HG03196 (cell line): ENCODE data around the gene ZFPL1.
"Not testable (repeated sequence)": the region's sequence is repeated elsewhere in the genome, so short reads cannot be mapped to it uniquely, and the experiment has no call there.

Source experiments
- ATAC-seq: cut with Tn5 transposase; IDR thresholded peaks from one replicate; pipeline ENCODE4 v1.9.1; 2021; ENCODE audit not compliant: unreplicated experiment

The ZFPL1 gene

DNA sequence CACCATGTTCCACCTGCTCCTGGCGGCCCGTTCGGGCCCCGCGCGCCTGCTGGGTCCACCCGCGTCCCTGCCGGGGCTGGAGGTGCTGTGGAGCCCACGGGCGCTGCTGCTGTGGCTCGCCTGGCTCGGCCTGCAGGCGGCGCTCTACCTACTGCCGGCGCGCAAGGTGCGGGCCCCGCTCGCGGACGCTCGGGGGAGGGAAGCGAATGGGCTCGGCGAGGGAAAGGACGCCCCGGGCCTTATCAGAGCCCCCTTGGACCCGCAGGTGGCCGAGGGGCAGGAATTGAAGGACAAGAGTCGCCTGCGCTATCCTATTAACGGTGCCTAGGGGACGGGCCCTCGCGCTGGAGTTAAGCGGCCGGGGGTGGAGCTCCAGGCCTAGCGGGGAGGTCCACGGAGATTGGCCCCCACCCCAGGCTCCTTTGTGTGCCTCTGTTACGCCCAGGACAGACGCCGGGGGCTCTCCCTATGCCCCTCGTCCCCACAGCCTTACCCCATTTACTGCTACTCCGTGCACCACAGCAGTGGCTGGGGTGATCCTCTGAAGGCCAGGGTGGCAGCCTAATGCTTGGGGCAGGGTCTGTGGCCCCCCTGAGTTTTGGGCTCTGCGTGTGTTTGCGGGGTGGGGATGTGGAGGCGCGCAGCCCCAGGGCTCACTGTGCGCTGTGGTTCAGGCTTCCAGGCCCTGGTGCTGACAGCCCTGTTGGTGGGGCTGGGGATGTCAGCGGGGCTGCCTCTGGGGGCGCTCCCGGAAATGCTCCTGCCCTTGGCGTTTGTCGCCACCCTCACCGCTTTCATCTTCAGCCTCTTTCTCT lies 28.7 kb downstream of the ZFPL1 start:
- ATAC-seq, result no peak

DNA sequence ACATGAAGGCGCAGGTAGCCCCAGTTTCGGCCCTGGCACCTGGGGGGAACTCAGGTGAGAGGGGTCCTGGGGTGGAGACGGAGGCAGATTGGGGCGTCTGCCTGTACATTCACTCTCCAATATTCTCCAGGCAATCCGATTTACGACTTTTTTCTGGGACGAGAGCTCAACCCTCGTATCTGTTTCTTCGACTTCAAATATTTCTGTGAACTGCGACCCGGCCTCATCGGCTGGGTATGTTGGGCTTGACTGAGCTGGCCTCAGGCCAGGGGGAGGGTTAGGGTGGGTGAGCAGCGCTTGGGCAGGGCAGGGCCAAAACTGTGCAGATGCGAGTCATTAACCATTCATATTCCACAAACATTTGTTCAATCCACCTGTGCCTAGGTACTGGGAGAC lies 29.3 kb downstream of the ZFPL1 start:
- ATAC-seq, result no peak

DNA sequence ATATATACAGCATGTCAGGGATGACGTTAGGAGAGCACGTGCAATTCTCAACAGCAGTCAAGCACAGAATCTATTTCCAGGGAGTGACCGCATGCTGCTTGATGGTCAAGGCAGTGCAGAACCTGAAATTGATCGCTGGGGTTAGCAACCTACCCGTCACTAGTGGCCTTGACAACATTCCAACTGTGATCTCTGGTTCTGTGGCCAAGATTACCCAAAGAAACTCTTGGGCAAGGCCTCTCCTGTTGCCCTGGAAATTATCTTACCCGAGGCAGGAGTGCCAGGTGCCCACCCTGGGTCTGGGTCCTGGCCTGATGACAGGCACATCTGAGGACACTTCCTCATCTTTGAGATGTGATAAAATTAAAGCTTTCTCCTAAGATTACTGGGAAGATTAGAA lies 29.8 kb downstream of the ZFPL1 start:
- no peak for ATAC-seq

DNA sequence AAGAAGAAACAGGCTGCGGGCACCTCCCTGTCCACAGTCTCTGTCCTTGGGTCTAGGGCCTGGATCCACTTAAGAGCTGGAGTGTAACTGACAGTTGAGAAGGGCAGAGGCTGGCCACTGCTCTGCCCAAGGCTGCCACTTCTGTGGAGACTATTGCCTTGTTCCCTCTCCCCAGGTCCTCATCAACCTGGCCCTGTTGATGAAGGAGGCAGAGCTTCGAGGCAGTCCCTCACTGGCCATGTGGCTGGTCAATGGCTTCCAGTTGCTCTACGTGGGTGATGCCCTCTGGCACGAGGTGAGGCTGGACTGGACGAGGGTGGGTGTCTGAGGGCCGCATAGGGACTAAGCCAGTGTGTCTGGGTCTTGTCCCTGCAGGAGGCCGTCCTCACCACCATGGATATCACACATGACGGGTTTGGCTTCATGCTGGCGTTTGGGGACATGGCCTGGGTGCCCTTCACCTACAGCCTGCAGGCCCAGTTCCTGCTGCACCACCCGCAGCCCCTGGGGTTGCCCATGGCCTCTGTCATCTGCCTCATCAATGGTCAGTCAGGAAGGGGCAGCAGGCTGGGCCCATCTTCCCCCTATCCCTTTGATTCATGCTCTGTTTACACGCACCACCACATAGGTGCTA lies 30.6 kb downstream of the ZFPL1 start:
- no peak for ATAC-seq

DNA sequence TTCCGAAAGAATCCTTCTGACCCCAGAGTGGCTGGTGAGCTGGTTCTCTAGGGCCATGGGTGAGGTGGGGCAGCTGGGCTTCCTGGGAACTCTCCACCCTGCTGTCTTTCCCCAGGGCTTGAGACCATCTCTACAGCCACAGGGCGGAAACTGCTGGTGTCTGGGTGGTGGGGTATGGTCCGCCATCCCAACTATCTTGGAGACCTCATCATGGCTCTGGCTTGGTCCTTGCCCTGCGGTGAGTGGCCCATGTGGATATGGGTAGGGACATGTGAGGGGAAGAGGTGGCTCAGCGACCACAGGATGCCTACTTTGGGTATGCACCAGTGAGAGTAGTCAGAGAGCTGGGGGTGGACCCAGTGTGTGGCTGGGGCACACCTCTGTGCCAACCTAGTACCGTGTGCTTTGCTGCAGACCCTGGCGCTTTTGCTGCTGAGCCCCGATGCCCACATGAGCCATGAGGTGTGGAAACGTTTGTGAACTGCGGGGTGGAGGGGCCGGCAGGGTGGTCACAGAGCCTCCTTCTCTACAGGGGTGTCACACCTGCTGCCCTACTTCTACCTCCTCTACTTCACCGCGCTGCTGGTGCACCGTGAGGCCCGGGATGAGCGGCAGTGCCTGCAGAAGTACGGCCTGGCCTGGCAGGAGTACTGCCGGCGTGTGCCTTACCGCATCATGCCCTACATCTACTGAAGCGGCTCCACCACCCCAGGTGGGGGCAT lies 31.5 kb downstream of the ZFPL1 start:
- no peak for ATAC-seq

DNA sequence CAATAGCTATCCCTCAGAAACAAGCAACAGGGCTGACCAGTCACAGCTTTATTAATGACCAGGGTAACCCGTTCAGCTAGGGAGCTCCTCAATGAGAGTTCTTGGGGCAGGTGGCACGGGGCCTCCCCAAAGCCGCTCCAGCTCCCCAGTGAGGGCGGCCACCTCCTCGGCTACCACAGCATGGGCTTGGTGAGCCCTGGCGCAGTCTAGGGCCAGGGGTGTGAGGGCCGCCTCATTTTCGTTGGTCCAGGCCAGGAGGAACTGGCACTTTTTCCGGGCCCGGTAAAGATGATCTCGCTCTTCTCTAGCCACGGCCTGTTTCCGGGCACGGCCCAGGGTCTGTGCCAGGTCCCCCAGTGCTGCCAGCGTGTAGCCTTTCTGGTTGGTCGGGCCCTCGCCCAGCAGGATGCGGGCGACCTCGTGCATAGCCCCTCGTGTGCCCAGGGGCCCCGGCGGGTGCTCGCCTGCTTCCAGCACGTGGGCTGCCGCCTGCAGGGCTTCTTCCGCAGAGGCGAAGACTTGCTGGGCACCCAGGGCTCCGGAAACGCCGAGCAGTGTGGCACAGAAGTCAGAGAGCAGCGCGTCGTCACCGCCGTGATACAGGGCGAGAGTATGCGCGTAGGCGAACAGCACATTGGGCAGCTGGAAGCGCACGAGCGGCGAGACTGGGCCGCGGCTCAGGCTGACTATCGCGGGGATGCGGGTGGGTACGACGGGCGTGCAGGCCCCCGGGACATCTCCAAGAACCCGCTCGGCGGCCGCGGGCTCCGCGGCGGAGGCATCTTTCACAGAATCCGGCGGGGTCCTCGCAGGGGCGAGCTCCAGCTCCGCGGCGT lies 32.6 kb downstream of the ZFPL1 start:
- no peak for ATAC-seq

DNA sequence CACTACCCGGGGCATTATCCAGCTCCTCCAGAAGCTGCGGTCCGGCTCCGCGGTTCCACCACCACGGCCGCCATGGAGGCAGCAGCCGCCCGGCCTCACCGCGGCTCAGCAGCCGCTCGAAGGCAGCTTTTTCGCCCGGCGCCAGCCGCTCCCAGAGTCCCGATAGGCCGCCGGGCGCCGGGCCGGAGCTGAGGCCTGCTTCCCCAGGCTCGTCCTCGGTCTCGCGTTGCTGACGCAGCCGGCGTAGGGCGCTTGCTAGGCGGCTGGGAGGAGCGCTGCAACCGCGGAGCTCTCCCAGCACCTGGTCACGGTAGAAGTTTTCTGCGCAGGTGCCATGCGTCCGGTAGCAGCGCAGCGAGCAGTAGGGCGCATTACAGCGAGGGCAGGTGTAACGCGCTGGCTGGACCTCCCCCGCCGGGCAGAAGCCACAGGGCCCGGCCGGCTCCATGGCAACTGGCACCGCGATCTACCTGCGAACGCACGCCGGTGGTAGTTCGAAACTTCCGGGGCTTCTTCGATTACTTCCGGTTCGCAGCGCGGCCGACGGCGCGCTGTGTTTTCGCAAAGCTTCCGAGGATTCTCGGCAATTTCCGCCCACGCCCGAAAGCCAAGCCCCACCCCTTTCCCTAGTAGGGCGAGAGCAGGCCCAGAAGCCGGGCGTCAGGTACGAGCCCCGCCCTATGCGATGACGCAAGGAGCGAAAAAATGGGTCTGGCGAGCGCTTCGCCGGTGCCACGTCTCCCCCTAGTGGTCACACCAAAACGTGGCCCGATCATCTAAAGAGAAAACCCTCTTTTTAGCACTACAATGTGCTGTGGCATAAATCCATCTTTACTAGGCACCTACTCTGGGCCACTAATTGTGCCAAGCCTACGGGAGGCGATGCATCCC lies 33.4 kb downstream of the ZFPL1 start, which contains the start of gene ZNHIT2:
Gene ZNHIT2 (minus strand): TSS at position 496 of the 891 bp plus-strand sequence. CDS start 48 bp downstream, at position 448.
- ATAC-seq, result peak; percentile 46

DNA sequence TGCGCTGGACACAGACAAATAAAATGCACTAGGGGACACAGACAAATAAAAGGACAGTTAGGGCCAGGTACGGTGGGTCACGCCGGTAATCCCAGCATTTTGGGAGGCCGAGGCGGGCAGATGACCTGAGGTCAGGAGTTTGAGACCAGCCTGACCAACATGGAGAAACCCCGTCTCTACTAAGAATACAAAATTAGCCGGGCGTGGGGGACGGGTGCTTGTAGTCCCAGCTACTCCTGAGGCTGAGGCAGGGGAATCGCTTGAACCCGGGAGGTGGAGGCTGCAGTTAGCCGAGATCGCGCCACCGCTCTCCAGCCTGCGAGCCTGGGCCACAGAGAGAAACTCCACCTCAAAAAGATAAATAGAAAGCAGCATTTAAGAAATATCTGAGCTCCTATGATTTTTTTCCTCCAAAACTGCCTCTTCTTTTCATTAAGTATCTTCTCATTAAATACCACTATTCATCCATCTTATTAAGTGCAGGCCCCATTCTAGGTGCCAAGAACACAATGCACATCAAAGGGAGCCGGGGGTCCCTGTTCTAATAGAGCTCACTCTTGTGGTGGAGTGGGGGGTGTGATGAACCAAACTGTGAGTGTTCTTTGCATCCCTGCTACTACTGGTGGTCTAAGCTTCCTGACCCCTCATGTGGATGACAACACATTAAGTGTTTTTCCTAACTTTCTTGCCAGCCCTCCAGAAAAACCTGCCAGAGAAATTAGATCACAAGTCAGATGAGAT lies 34.2 kb downstream of the ZFPL1 start:
- ATAC-seq, result no peak

DNA sequence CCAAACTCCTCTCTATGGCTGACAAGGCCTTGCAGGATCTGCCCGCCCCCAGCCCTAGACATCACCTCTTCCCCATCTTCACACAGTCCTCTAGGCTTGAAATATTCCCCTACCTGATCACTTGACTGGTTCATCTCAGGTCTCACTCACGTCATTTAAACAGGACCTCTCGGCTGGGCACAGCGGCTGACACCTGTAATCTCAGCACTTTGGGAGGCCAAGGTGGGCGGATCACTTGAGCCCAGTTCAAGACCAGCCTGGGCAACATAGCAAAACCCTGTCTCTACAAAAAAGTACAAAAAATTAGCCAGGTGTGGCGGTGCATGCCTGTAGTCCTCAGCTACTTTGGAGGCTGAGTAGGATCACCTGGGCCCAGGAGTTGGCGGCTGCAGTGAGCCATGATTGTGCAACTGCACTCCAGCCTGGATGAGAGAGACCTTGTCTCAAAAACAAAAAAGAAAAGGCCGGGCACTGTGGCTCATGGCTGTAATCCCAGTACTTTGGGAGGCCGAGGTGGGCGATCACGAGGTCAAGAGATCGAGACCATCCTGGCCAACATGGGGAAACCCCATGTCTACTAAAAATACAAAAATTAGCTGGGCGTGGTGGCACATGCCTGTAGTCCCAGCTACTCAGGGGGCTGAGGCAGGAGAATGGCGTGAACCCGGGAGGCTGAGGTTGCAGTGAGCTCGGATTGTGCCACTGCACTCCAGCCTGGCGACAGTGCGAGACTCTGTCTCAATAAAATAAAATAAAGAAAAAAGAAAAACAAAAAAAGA lies 35.1 kb downstream of the ZFPL1 start:
- ATAC-seq, result not testable (repeated sequence)

DNA sequence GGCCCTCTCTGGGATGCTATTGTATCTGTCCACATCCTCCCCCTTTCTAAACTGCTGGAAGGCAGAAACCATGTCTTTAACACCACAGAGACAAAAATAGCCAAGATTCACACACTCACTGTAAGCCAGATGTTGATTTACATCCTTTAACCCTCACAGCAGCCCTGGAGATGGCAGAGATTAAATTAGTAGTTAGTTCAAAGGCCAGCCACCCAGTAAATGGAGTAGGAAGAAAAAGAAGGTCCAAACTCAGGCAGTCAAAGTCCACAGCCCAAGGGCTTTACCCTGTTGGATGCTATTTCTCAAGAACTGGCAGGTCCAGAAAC lies 35.6 kb downstream of the ZFPL1 start:
- no peak for ATAC-seq

DNA sequence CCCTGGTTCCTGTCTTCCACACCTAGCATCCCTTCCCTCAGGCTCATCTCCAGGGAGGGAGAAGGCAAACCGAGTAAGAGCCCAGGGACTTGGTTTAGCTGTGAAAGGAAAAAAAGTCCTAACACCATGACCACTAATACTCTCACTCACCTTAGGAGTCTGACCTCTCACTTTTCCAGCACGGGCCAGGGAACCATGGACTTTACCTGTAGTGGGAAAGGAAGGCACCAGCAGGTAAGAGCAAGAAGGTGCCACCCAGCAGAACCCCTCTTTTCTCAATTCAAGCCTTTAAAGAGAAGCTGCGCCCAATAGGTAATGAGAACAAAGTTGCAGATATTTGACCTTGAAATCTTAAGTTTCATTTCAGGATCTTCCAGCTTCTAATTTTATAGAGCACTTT lies 36.8 kb downstream of the ZFPL1 start:
- no peak for ATAC-seq

DNA sequence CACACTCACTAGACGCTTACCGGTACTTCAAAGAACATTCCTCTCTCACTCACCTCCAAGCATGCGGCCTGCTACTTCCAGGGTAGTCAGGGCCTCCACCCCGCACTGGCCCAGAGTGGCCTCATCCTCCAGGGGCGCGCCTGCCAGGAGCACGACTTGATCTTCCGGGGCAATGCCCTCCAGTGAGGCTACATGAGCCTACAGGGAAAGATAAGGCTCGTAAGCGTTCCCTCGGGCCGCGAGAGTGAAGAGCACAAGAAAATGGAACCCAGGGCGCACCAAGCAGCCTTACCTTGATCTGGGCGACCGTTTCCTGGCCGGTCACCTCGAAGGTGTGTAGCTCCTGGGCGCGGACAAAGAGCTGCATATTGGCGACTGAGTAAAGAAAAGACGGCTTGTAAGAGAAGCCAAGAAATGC lies 37.4 kb downstream of the ZFPL1 start:
- no peak for ATAC-seq

DNA sequence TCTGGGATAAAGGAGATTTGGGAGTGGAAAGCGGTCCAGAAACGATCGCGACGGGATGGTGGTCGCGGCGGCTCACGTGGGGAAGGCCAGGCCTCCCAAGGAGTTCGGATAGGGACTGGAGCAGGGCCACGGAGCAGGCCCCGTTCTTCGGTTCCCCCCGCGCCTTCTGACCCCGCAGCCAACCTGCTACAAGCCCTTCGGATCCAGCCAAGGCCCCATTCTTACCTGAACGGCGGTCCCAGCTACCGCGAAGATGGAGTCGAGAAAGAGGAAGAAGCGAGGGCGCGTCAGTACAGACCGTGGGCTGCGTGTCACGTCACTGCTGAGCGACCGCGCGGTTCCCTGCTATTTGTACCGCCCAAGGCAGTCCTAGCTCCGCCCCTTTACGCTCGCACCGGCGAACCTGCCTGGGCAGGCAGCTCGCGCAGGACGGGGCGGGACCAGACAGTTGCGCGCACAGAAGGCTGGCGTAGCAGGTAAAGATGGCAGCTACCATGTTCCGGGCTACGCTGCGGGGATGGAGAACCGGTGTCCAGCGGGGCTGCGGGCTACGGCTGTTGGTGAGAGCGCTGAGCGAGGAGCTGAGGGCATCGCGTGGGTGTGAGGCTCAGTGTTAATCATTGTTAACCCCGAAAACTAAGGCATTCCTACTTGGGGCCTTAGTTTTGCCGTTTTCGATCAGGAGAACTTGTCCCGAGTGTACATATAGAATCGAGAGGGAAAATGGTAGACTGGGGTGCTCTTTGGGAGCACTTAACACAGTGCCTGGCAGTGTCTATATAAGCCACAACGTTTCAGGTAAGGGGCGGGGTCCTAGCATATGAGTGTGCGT lies 38.1 kb downstream of the ZFPL1 start, which contains the start of the genes FAU and MRPL49:
Gene FAU (minus strand): TSS at position 270 of the 832 bp plus-strand sequence. CDS start 321 bp downstream, outside the sequence.
Gene MRPL49 (plus strand): TSS at position 457 of the 832 bp plus-strand sequence. CDS start 26 bp downstream, at position 483.
- peak; percentile 78 for ATAC-seq

DNA sequence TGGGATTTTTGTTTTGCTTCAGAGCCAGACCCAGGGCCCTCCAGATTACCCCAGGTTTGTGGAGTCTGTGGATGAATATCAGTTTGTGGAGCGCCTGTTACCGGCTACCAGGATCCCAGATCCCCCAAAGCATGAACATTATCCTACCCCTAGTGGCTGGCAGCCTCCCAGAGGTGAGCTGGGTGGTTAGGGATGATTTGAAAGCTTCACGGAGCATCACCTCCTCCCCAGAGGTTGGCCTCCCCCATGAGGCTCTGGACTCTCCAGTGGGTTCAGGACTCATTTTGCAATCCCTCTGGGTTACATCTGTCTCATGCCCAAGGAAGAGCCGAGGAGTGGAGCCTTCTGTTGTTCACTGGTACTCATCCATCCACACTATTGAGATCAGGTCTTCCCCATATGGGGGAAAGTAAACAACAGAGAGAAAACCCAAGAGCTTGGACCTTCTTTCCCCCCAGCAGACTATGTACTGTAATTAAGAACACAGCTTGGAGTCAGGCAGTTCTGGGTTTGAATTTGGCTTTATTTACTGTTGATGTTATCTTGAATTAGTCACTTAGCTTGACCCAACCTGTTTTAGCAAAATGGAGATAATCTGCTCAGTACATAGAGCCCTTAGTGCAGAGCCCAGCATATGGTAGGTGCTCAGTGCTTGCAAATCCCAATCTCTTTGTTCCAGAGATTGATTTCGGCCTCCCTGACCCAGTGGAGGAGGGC lies 40.6 kb downstream of the ZFPL1 start:
- no peak for ATAC-seq

DNA sequence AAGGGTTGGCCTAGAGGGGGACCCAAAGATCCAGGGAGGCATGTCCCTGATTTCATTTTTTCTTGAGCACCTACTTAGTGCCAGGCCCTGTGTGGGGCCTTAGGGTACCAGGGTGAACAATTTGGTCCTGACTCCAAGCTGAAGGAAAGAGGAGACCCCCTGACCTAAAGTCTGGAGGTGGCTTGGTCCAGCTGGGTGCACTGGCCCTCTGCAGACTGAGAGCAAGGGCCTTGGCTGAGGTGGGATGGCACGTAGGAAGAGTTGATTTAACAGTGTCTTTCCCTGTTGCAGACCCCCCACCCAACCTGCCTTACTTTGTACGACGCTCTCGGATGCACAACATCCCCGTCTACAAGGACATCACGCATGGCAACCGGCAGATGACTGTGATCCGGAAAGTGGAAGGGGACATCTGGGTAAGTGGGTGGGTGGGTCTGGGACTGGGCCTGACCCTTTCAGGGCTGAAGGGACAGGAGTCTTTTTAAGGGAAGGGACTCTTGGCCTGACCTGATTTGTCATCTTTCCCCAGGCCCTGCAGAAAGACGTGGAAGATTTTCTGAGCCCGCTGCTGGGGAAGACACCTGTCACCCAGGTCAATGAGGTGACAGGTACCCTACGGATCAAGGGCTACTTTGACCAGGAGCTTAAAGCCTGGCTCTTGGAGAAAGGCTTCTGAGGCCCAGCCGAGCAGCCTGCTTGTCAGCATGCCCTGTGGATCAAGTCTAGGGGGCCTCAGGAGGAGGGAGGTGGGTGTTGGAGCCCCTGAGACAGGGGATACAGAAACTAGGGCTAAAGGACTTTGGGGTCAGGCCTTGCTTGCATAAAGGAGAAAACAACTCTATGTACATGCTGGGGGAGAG lies 41.4 kb downstream of the ZFPL1 start:
- ATAC-seq, result no peak
